ENCODE results near the gene PYCARD.

DNA sequence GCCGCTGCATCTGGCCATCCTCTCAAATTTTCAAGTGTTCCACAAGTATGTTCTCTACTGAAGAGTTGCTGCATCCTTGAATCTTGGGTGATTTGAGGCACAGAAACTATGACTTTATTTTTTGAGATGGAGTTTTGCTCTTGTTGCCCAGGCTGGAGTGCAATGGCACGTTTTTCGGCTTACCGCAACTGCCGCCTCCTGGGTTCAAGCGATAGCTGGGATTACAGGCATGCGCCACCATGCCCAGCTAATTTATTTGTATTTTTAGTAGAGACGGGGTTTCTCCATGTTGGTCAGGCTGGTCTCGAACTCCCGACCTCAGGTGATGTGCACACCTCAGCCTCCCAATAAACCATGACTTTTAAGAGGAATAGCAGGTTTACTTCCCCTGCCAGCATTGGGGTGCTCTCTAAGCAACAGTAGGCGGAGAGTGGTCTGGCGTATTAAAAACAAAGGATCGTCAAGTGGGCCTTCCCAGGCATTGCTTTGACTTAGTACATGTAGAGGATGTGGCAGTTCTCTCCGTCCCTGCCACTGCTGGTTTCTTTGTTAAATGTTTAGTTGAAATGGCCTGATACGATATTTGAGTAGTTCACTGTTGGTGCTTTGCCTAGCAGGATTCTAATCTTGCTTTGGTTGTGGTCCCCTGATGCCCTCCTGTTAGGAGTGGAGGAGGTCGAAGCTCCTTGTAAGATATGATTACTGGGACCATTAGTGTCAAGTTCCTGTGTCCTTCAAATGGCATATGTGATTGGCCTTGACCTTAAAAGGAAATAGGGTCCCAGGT, 9.5 kb downstream of the PYCARD start:
- TF ChIP-seq, protein P1, sequence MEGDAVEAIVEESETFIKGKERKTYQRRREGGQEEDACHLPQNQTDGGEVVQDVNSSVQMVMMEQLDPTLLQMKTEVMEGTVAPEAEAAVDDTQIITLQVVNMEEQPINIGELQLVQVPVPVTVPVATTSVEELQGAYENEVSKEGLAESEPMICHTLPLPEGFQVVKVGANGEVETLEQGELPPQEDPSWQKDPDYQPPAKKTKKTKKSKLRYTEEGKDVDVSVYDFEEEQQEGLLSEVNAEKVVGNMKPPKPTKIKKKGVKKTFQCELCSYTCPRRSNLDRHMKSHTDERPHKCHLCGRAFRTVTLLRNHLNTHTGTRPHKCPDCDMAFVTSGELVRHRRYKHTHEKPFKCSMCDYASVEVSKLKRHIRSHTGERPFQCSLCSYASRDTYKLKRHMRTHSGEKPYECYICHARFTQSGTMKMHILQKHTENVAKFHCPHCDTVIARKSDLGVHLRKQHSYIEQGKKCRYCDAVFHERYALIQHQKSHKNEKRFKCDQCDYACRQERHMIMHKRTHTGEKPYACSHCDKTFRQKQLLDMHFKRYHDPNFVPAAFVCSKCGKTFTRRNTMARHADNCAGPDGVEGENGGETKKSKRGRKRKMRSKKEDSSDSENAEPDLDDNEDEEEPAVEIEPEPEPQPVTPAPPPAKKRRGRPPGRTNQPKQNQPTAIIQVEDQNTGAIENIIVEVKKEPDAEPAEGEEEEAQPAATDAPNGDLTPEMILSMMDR (IDR thresholded peaks at IDR 0.05): no peak
- TF ChIP-seq POLR2AphosphoS5 (IDR thresholded peaks at IDR 0.05; ENCODE audit: low read depth, low read length) (no peak), TCF7L2 (IDR thresholded peaks at IDR 0.05; ENCODE audit: low read depth, low read length) (no peak), SIN3A (IDR thresholded peaks at IDR 0.05; ENCODE audit: borderline replicate concordance, insufficient read depth, low read depth, low read length) (no peak)
- TF ChIP-seq, protein P2, sequence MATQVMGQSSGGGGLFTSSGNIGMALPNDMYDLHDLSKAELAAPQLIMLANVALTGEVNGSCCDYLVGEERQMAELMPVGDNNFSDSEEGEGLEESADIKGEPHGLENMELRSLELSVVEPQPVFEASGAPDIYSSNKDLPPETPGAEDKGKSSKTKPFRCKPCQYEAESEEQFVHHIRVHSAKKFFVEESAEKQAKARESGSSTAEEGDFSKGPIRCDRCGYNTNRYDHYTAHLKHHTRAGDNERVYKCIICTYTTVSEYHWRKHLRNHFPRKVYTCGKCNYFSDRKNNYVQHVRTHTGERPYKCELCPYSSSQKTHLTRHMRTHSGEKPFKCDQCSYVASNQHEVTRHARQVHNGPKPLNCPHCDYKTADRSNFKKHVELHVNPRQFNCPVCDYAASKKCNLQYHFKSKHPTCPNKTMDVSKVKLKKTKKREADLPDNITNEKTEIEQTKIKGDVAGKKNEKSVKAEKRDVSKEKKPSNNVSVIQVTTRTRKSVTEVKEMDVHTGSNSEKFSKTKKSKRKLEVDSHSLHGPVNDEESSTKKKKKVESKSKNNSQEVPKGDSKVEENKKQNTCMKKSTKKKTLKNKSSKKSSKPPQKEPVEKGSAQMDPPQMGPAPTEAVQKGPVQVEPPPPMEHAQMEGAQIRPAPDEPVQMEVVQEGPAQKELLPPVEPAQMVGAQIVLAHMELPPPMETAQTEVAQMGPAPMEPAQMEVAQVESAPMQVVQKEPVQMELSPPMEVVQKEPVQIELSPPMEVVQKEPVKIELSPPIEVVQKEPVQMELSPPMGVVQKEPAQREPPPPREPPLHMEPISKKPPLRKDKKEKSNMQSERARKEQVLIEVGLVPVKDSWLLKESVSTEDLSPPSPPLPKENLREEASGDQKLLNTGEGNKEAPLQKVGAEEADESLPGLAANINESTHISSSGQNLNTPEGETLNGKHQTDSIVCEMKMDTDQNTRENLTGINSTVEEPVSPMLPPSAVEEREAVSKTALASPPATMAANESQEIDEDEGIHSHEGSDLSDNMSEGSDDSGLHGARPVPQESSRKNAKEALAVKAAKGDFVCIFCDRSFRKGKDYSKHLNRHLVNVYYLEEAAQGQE (IDR thresholded peaks at IDR 0.05; ENCODE audit: insufficient read depth in 1 of 2, low read depth in 2 of 2, low read length in 1 of 2): no peak

Data from Panc1 (cell line).